Stomach (tissue), 9 donors: ENCODE measurements around the gene KRT86. TPM values are rescaled to one million over a fixed set of nuclear protein-coding genes. Genes with fewer than 3 reads are reported as not detected.
A peak's percentile ranks its signal among the peaks of the same experiment; 100 is the strongest.

Experiments used
- DNase-seq, 2 donors: peaks; one replicate each; pipeline versions ENCODE4 v3.0.0 to v3.0.0-alpha.2; 2013 to 2019
- H3K27ac ChIP-seq, 5 donors: fragments of 200-600 bp in 4 of 5; sonication (generic) in 4 of 5; one replicate each; pipeline ENCODE4 v1.5.1; 2013 to 2019; ENCODE audit warnings: mild to moderate bottlenecking in 1 of 5, moderate library complexity in 1 of 5
- H3K27me3 ChIP-seq, 3 donors: fragments of 200-600 bp; sonication (generic); one replicate each; pipeline ENCODE4 v1.5.1; 2017 to 2019; ENCODE audit warnings: mixed run types in 1 of 3
- H3K36me3 ChIP-seq, 4 donors: fragments of 200-600 bp; sonication (generic); 1 replicate in 3 of 4; 2 replicates in 1 of 4; pipeline ENCODE4 v1.5.1; 2016 to 2019
- H3K4me1 ChIP-seq, 4 donors: fragments of 200-600 bp; sonication (generic); one replicate each; pipeline ENCODE4 v1.5.1; 2016 to 2019
- H3K4me3 ChIP-seq, 4 donors: fragments of 200-600 bp; sonication (generic) in 3 of 4; one replicate each; pipeline ENCODE4 v1.5.1; 2016 to 2019; ENCODE audit warnings: mild to moderate bottlenecking in 1 of 4
- H3K9me3 ChIP-seq, 4 donors: fragments of 200-600 bp; sonication (generic); one replicate each; pipeline ENCODE4 v1.5.1; 2016 to 2019
- EP300 ChIP-seq: sonication (generic); formaldehyde crosslinking; IDR thresholded peaks from one replicate; pipeline ENCODE4 v1.6.1; 2017; ENCODE audit warnings: antibody characterized with exemption
- POLR2A ChIP-seq, 4 donors: fragments of 450-650 bp; IDR thresholded peaks; one replicate each; pipeline ENCODE4 v1.6.1; 2016; ENCODE audit warnings: antibody characterized with exemption in 4 of 4, control low read depth in 2 of 4, mild to moderate bottlenecking in 1 of 4, moderate library complexity in 1 of 4
- POLR2AphosphoS5 ChIP-seq, 3 donors: sonication (generic); formaldehyde crosslinking; IDR thresholded peaks; one replicate each; pipeline ENCODE4 v1.6.1; 2016; ENCODE audit warnings: antibody characterized with exemption in 3 of 3
- WGBS, 5 donors: extraction: QIAGEN DNeasy Blood & Tissue Kit in 3 of 5; methylation state at CpG; one replicate each; pipeline versions ENCODE4 v1.1.5 to v1.1.7; 2013 to 2018; 5-methylcytosine and 5-hydroxymethylcytosine counted together
- intact Hi-C: fragments of 100-400 bp; cut with DNase I; formaldehyde crosslinking; loops from one replicate; pipeline ENCODE4 v1.15.1; 2023; ENCODE audit warnings: low total_unique reads
- polyA plus RNA-seq, 3 donors: library from polyadenylated mRNA; stranded (reverse); fragments of 200-250 nt; gene quantifications; one replicate each; pipeline ENCODE4 v1.2.3, GENCODE V29; 2013
- total RNA-seq, 5 donors: library from RNA; depleted of rRNA; stranded (reverse); fragments of >200 nt; gene quantifications; one replicate each; pipeline versions ENCODE4 v1.1.0 to v1.2.3, GENCODE V29; 2014 to 2016
- TF ChIP-seq, protein P1 (sequence below), 7 experiments: fragments of 450-650 bp in 4 of 7; fragments of 200-600 bp in 3 of 7; sonication (generic) in 3 of 7; IDR thresholded peaks; one replicate each; pipeline ENCODE4 v1.5.1; 2016 to 2019; ENCODE audit warnings: antibody characterized with exemption in 7 of 7, control low read depth in 2 of 7, mild to moderate bottlenecking in 1 of 7
- donor health status: healthy with polysubstance abuse.
- donor health status: Bipolar disorder and iron deficiency.
- donor health status: healthy.

The KRT86 gene
- total and polyA plus RNA-seq, 8 donors: not detected

DNA sequence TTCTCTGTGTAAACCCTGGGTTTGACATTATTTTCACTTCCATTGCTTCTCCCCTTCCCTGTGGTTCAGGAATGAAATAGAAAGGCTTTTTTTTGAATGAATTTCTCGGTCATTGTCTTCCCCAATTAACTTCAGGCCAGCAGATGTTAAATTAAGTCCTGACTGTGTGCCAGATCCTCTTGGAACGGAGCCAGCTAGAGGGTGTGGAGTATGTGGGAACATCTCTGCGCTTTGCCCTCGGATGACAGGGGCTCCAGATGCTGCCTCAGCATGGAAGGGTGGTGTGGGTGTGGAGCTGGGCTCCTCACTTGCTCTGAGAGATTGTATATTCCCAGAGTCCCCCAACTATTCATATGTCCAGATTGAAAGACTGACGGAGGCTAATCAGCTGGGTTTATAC, 79.8 kb downstream of the KRT86 start:
- DNase-seq: peak in 1 of 2 donors; percentile 37
- intact Hi-C loops: no loop called here
- Histone ChIP-seq H3K4me1 (peaks cover 16 to 35% (median 25%) of the 10 kb centered on the region in 4 donors), H3K9me3 (no peaks in the 10 kb centered on the region), H3K27me3 (peaks cover 0 to 12% (median 0%) of the 10 kb centered on the region in 3 donors), H3K36me3 (no peaks in the 10 kb centered on the region), H3K4me3 (no peak overlapping the region), H3K27ac (no peak overlapping the region)
- WGBS, 5 donors: 35 to 58% (median 44%) methylated on average over 5 of the region's 5 CpGs
- TF ChIP-seq EP300 (no peak), POLR2A (IDR thresholded peaks at IDR 0.05) (no peak)
- TF ChIP-seq, protein P1, sequence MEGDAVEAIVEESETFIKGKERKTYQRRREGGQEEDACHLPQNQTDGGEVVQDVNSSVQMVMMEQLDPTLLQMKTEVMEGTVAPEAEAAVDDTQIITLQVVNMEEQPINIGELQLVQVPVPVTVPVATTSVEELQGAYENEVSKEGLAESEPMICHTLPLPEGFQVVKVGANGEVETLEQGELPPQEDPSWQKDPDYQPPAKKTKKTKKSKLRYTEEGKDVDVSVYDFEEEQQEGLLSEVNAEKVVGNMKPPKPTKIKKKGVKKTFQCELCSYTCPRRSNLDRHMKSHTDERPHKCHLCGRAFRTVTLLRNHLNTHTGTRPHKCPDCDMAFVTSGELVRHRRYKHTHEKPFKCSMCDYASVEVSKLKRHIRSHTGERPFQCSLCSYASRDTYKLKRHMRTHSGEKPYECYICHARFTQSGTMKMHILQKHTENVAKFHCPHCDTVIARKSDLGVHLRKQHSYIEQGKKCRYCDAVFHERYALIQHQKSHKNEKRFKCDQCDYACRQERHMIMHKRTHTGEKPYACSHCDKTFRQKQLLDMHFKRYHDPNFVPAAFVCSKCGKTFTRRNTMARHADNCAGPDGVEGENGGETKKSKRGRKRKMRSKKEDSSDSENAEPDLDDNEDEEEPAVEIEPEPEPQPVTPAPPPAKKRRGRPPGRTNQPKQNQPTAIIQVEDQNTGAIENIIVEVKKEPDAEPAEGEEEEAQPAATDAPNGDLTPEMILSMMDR (IDR thresholded peaks at IDR 0.05): no peak

DNA sequence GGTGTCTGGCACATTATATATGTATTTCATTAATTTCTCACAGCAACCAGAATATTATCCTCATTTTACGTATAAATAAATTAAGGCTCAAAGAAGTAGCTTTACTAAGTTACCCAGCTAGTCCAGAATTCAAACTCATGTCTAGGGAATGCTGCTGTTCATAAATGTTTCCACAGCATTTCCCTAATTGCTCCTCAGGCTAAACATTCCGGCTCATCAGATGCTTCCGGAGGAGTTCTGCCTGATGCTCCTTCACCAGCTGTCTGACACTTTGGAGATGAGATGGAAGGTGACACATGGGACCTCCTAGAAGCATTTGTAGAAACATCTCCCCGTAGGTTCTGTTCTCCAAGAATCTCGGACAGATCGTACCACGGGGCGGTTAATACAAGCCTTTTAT, 80.7 kb downstream of the KRT86 start:
- no peaks in the 10 kb centered on the region for H3K9me3 ChIP-seq
- no peak overlapping the region for H3K4me3 ChIP-seq
- peaks cover 12 to 26% (median 19%) of the 10 kb centered on the region in 4 donors for H3K4me1 ChIP-seq
- peaks cover 0 to 12% (median 0%) of the 10 kb centered on the region in 3 donors for H3K27me3 ChIP-seq
- intact Hi-C loops: no loop called here
- DNase-seq: no peak
- H3K27ac ChIP-seq: no peak overlapping the region
- WGBS, 5 donors: 74 to 91% (median 87%) methylated on average over 8 of the region's 8 CpGs
- no peaks in the 10 kb centered on the region for H3K36me3 ChIP-seq
- TF ChIP-seq POLR2A (IDR thresholded peaks at IDR 0.05) (no peak), POLR2AphosphoS5 (IDR thresholded peaks at IDR 0.05) (no peak), EP300 (no peak)
- TF ChIP-seq, protein P1 (IDR thresholded peaks at IDR 0.05): no peak

DNA sequence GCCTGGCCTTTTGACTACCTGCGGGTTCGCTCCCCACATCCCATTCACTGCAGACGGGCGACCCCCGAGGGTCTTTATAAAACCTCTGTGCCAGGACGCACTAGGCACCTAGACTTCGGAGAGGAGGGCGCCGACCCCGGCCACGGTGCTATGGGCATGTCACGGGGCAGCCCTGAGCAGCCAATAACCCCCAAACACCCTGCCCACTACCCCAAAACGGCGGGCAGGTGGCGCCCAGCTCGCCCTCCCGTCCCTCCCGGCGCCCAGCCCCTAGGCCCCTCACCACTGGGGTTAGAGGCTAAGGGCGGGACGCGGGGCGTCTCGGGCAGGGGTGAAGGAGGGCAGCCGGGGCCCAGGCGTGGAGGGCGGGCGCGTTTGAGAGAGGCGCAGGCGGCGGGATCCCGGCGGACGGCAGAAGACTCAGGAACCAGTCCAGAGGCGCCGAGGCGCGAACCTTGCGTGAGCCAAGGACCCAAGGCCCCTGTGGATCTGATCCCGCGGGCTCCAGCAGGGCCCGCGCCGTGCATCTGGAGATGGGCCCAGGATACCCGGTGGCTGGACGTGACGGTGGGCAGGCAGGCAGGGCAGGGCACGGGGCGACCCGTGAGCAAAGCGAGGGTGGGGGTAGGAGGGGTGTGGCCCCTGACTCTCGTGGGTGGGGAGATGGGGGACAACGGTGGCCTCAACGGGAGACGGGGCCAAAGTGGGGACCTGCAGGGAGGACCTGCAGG, 81.8 kb downstream of the KRT86 start:
- no peak overlapping the region for H3K4me3 ChIP-seq
- H3K27ac ChIP-seq: no peak overlapping the region
- intact Hi-C loops: no loop called here
- peaks cover 0 to 12% (median 0%) of the 10 kb centered on the region in 3 donors for H3K27me3 ChIP-seq
- DNase-seq: no peak
- TF ChIP-seq EP300 (no peak), POLR2A (IDR thresholded peaks at IDR 0.05) (no peak), POLR2AphosphoS5 (IDR thresholded peaks at IDR 0.05) (no peak)
- TF ChIP-seq, protein P1 (IDR thresholded peaks at IDR 0.05): no peak
- H3K36me3 ChIP-seq: no peaks in the 10 kb centered on the region
- 93 to 96% (median 94%) methylated on average over 41 to 56 of the region's 56 CpGs for WGBS, 5 donors
- peaks cover 7 to 18% (median 13%) of the 10 kb centered on the region in 4 donors for H3K4me1 ChIP-seq
- no peaks in the 10 kb centered on the region for H3K9me3 ChIP-seq

DNA sequence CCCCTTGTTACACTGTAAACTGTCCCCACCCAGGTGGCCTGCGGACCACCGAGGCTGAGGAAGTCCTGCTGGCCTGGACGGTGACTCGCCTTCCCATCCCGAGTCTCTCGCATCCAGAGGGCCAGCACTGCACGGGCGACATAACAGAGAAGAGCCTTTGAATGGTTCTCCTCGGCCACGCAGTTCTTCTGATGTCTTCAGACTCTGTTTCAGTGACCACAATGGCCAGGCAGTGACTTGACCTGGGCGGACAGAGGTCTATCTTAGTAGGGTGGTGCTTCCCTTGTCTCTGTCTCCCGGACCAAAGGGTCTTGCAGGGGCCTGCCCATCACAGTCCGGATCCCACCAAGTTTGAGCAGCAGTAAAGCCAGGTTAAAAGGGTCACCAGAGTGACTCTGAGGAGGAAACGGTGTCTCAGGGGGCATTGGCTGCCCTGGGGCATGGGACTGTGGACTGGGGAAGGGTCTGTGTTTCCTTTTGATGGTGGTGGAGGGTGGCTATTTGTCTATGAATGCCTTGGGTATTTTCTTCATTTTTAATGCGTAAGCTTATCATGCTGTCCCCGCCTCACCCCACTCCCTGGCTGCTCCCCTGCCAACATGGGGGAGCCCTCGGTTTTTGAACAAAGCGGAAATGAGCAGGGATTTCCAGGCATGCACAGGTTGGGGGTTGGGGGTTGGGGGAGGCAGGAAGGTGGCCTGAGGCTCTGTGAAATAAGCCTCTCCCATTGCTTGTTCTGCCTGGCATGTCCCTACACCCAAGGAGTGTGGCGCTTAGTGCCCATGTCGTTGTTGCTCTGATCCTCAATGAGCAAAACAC, 82.5 kb downstream of the KRT86 start:
- Histone ChIP-seq H3K36me3 (no peaks in the 10 kb centered on the region), H3K9me3 (no peaks in the 10 kb centered on the region), H3K27me3 (peaks cover 0 to 12% (median 0%) of the 10 kb centered on the region in 3 donors), H3K27ac (no peak overlapping the region), H3K4me3 (no peak overlapping the region), H3K4me1 (peaks cover 2 to 10% (median 5%) of the 10 kb centered on the region in 4 donors)
- intact Hi-C loops: no loop called here
- WGBS, 5 donors: 90 to 94% (median 91%) methylated on average over 20 of the region's 20 CpGs
- DNase-seq: no peak
- TF ChIP-seq POLR2A (IDR thresholded peaks at IDR 0.05) (no peak), EP300 (no peak), POLR2AphosphoS5 (IDR thresholded peaks at IDR 0.05) (no peak)
- TF ChIP-seq, protein P1 (IDR thresholded peaks at IDR 0.05): no peak
